Measurements from ENCODE around the gene YEATS2.
A peak's percentile ranks its signal among the peaks of the same experiment; 100 is the strongest.

DNA sequence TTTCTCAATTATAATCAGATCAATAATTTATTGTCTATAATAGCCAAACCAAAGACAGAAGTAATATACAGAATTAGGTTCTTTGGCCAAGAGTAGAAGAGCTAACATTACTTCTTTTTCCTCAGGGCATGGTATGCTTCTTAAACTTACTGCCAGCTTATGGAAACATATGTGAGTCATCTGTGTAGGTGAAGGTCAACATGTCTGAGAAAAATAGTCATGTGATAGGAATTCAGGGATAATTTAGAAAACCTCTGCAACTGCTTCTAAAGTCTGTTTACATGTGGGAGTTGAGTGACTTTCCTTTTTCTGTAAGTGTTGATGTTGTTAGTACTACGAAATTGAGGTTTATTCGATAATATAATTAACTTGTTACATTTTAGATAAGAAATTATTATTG is 147.0 kb downstream of the YEATS2 start:
- no peak for TF ChIP-seq MXI1 (IDR thresholded peaks at IDR 0.05; ENCODE audit: borderline replicate concordance, low read depth, low read length)
- TF ChIP-seq, protein P1, sequence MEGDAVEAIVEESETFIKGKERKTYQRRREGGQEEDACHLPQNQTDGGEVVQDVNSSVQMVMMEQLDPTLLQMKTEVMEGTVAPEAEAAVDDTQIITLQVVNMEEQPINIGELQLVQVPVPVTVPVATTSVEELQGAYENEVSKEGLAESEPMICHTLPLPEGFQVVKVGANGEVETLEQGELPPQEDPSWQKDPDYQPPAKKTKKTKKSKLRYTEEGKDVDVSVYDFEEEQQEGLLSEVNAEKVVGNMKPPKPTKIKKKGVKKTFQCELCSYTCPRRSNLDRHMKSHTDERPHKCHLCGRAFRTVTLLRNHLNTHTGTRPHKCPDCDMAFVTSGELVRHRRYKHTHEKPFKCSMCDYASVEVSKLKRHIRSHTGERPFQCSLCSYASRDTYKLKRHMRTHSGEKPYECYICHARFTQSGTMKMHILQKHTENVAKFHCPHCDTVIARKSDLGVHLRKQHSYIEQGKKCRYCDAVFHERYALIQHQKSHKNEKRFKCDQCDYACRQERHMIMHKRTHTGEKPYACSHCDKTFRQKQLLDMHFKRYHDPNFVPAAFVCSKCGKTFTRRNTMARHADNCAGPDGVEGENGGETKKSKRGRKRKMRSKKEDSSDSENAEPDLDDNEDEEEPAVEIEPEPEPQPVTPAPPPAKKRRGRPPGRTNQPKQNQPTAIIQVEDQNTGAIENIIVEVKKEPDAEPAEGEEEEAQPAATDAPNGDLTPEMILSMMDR (conservative IDR thresholded peaks at IDR 0.05; ENCODE audit: low read depth, low read length): no peak
- TF ChIP-seq RAD21 (IDR thresholded peaks at IDR 0.05; ENCODE audit: low read length): no peak
- TF ChIP-seq POLR2A (IDR thresholded peaks at IDR 0.05; ENCODE audit: low read depth, low read length): no peak
- no peak for TF ChIP-seq RCOR1 (IDR thresholded peaks at IDR 0.05; ENCODE audit: insufficient replicate concordance, low read length)
- peak; percentile 92 for TF ChIP-seq FOS (IDR thresholded peaks at IDR 0.05; ENCODE audit: low read depth, low read length)
- TF ChIP-seq RFX5 (IDR thresholded peaks at IDR 0.05; ENCODE audit: low read depth, low read length): no peak
- no peak for TF ChIP-seq CEBPB (IDR thresholded peaks at IDR 0.05; ENCODE audit: low read depth, low read length)
- no peak for TF ChIP-seq MAZ (IDR thresholded peaks at IDR 0.05; ENCODE audit: borderline replicate concordance, low read depth, low read length)
- no peak for TF ChIP-seq SMC3 (IDR thresholded peaks at IDR 0.05; ENCODE audit: low read depth, low read length)
- TF ChIP-seq BHLHE40 (IDR thresholded peaks at IDR 0.05; ENCODE audit: low read depth, low read length): 0 out of 2 replicates have a peak, but pooled peaks have one; percentile 19

Measured in IMR-90 (cell line).